Thoracic aorta (tissue), 2 donors: ENCODE results near the gene CHST3. TPM values are rescaled to one million over a fixed set of nuclear protein-coding genes. Genes with fewer than 3 reads are reported as not detected.
A peak's percentile ranks its signal among the peaks of the same experiment; 100 is the strongest.

Experiments used
- ATAC-seq: fragments of 150-250 bp; one replicate; pipeline ENCODE4 v1.8.0; 2017; ENCODE audit warnings: low read depth; ENCODE audit not compliant: insufficient number of reproducible peaks, low FRiP score
- DNase-seq: peaks from one replicate; pipeline ENCODE4 v3.0.0-alpha.2; 2020; ENCODE audit warnings: low spot score
- H3K27ac ChIP-seq, 2 donors: fragments of 200-600 bp; sonication (generic); 1 replicate in 1 of 2; 2 replicates in 1 of 2; pipeline ENCODE4 v1.5.1; 2016; ENCODE audit warnings: mild to moderate bottlenecking in 2 of 2, moderate library complexity in 2 of 2
- H3K27me3 ChIP-seq: fragments of 200-600 bp; sonication (generic); replicated peaks from 2 replicates; pipeline ENCODE4 v1.6.0; 2016; ENCODE audit warnings: mild to moderate bottlenecking; ENCODE audit not compliant: insufficient read depth
- H3K36me3 ChIP-seq: fragments of 200-600 bp; sonication (generic); one replicate; pipeline ENCODE4 v1.5.1; 2016
- H3K4me1 ChIP-seq, 2 donors: fragments of 200-600 bp; sonication (generic); 1 replicate in 1 of 2; 2 replicates in 1 of 2; pipeline versions ENCODE4 v1.5.1 to v1.6.0; 2016; ENCODE audit warnings: low read depth in 2 of 2, mild to moderate bottlenecking in 1 of 2; ENCODE audit not compliant: control insufficient read depth in 1 of 2
- H3K4me3 ChIP-seq: fragments of 200-600 bp; sonication (generic); 2 replicates; pipeline ENCODE4 v1.5.1; 2016; ENCODE audit warnings: mild to moderate bottlenecking
- H3K9me3 ChIP-seq: fragments of 200-600 bp; sonication (generic); 2 replicates; pipeline ENCODE4 v1.5.1; 2016
- CTCF ChIP-seq: fragments of 200-600 bp; sonication (generic); IDR thresholded peaks from one replicate; pipeline ENCODE4 v1.5.1; 2019; ENCODE audit warnings: antibody characterized with exemption
- total RNA-seq, 2 donors: library from RNA; depleted of rRNA; stranded (reverse); fragments of >200 nt; gene quantifications; one replicate each; pipeline versions ENCODE4 v1.1.0 to v1.2.3, GENCODE V29; 2016

CHST3 gene
- total RNA-seq, 2 donors from 2014 or later: 54.4 to 80.6 TPM

- no peak for ATAC-seq
- no peak overlapping the region for H3K4me3 ChIP-seq
- no peak for DNase-seq
- no peak for TF ChIP-seq CTCF
- H3K9me3 ChIP-seq: no peaks in the 10 kb centered on the region
- H3K4me1 ChIP-seq: peaks cover 0 to 33% of the 10 kb centered on the region in 2 donors
- H3K36me3 ChIP-seq: no peaks in the 10 kb centered on the region
- peak overlapping the region; percentile 97 to 98 for H3K27ac ChIP-seq
- no peaks in the 10 kb centered on the region for H3K27me3 ChIP-seq
Observed at GRCh38 chr10:71962901-71963300, 1.3 kb upstream of the CHST3 start.

- no peaks in the 10 kb centered on the region for H3K9me3 ChIP-seq
- no peak for TF ChIP-seq CTCF
- H3K4me1 ChIP-seq: peaks cover 0 to 40% of the 10 kb centered on the region in 2 donors
- H3K27me3 ChIP-seq: no peaks in the 10 kb centered on the region
- H3K27ac ChIP-seq: peak overlapping the region; percentile 97 to 98
- H3K36me3 ChIP-seq: no peaks in the 10 kb centered on the region
- peak overlapping the region; percentile 89 for H3K4me3 ChIP-seq
- DNase-seq (no peak), ATAC-seq (peak; percentile 80)
Observed at GRCh38 chr10:71963351-71964097, 671 bp upstream of the CHST3 start.

GRCh38 chr10:71964743-71965515, 734 bp downstream of the CHST3 start:
- H3K36me3 ChIP-seq: no peaks in the 10 kb centered on the region
- H3K9me3 ChIP-seq: no peaks in the 10 kb centered on the region
- no peaks in the 10 kb centered on the region for H3K27me3 ChIP-seq
- no peak for DNase-seq
- peak; percentile 44 for ATAC-seq
- peak overlapping the region; percentile 89 for H3K4me3 ChIP-seq
- H3K27ac ChIP-seq: peak overlapping the region; percentile 97 to 98
- no peak for TF ChIP-seq CTCF
- H3K4me1 ChIP-seq: peaks cover 1 to 54% of the 10 kb centered on the region in 2 donors

GRCh38 chr10:71965623-71966022, 1.4 kb downstream of the CHST3 start:
- no peaks in the 10 kb centered on the region for H3K27me3 ChIP-seq
- peaks cover 7 to 61% of the 10 kb centered on the region in 2 donors for H3K4me1 ChIP-seq
- DNase-seq (no peak), ATAC-seq (no peak)
- peak overlapping the region; percentile 89 for H3K4me3 ChIP-seq
- TF ChIP-seq CTCF: no peak
- H3K27ac ChIP-seq: peak overlapping the region; percentile 97 to 98
- no peaks in the 10 kb centered on the region for H3K36me3 ChIP-seq
- no peaks in the 10 kb centered on the region for H3K9me3 ChIP-seq
